LNCaP clone FGC (cell line): ENCODE data around the gene LHFPL6.

Experiments
- DNase-seq: peaks from one replicate; pipeline ENCODE4 v3.0.0-alpha.2; 2011; ENCODE audit warnings: low read depth
- H3K4me3 ChIP-seq: 2 replicates; pipeline ENCODE4 v1.5.1; 2011; ENCODE audit warnings: mild to moderate bottlenecking, low read depth, low read length, control low read depth
- TF ChIP-seq, protein P1 (sequence below): IDR thresholded peaks from 2 replicates; pipeline ENCODE4 v1.5.1; 2012; ENCODE audit warnings: mild to moderate bottlenecking; ENCODE audit not compliant: control insufficient read depth, insufficient read depth; ENCODE audit errors: extremely low read depth

LHFPL6 gene

DNA sequence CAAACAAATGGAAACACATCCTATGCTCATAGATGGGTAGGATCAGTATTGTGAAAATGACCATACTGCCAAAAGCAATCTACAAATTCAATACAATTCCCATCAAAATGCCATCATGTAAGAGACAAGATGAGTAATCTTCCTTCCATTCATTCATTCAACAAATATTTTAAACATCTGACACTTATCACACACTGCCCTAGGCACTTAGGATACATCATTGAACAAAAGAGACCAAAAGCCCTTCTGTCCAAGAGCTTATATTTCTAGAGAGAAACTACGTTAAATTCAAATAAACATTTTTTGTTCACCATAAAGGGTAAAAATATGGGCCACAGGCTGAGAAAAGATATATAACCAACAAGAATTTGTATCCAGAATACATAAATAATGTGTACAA lies 20.5 kb upstream of the LHFPL6 start:
- H3K4me3 ChIP-seq, result no peak overlapping the region
- TF ChIP-seq, protein P1, sequence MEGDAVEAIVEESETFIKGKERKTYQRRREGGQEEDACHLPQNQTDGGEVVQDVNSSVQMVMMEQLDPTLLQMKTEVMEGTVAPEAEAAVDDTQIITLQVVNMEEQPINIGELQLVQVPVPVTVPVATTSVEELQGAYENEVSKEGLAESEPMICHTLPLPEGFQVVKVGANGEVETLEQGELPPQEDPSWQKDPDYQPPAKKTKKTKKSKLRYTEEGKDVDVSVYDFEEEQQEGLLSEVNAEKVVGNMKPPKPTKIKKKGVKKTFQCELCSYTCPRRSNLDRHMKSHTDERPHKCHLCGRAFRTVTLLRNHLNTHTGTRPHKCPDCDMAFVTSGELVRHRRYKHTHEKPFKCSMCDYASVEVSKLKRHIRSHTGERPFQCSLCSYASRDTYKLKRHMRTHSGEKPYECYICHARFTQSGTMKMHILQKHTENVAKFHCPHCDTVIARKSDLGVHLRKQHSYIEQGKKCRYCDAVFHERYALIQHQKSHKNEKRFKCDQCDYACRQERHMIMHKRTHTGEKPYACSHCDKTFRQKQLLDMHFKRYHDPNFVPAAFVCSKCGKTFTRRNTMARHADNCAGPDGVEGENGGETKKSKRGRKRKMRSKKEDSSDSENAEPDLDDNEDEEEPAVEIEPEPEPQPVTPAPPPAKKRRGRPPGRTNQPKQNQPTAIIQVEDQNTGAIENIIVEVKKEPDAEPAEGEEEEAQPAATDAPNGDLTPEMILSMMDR, result no peak

DNA sequence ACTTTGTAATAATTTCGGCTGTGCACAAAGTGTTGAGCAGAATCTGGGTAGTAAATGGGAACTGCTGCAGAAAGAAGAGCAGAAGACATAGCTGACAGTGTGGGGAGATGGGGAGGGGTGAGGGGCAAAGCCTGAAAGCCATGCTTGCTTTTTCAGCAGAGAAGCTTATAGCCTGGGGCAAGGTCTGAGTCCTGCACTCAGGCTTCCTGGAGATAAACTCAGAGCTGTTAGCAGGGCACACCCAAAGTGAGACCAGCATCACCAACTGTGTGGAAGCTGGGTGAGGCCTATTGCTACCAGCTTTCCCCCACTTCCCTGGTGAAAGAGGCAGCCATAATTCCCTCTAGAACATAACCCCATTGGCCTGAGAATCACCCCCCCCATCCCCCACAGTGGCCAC lies 15.6 kb upstream of the LHFPL6 start:
- H3K4me3 ChIP-seq, result no peak overlapping the region
- TF ChIP-seq, protein P1, result no peak
- no peak for DNase-seq

More for the DNA sequence above, 20.5 kb upstream of the LHFPL6 start:
- DNase-seq, result no peak

DNA sequence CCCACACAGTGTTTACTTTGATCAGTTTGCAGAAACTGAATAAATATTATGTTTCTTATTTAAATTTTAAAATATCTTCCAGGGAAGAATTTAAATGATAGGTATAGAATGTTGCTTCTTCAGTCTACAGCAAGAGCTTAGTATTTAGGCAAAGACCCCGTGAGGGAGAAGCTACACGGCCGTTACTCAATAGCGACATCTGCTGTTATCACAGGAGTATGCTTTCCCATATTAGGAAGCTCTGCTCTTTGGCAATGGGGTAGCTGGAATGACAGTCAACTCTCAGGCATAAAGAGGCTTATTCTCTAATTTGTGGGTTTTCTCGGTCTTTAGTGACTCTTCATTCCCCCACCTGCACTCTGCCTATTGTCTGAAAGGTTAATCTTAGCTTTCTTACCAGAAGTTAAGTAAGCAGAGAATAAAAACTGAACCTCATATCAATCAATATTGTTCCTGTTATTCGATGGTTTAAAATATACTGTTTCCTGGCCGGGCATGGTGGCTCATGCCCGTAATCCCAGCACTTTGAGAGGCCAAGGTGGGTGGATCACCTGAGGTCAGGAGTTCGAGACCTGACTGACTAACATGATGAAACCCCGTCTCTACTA lies 13.2 kb upstream of the LHFPL6 start:
- DNase-seq, result no peak
- TF ChIP-seq, protein P1, result peak; percentile 79
- no peak overlapping the region for H3K4me3 ChIP-seq

DNA sequence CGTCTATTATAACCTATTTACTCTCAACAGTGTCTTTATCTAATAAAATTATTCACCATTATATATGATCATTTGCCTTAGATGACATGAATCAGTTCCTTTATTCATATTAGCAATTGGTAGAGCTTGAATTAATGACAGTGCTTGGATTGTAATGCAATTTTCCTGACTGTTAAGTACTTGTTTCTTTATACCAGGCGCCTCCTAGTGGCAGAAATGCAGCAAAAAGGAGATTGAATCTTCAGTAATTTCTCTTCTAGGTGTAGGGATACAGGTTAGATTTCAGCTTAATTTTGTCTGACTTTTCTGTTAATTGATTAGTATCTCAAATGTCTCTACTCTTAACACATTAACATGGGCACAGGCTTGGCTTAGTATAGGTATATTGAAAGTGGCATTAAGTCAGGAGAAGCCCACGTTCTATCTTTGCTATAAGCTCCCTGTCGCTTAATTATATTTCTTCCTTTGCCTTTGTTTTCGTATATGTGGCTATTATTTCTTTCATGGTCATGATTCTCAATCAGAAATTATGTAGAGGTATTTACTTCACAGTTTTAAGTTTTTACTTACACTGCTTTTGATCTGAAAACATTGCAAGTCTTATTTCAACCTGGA lies 9.1 kb upstream of the LHFPL6 start:
- TF ChIP-seq, protein P1, result peak; percentile 66
- DNase-seq, result peak; percentile 18
- no peak overlapping the region for H3K4me3 ChIP-seq

DNA sequence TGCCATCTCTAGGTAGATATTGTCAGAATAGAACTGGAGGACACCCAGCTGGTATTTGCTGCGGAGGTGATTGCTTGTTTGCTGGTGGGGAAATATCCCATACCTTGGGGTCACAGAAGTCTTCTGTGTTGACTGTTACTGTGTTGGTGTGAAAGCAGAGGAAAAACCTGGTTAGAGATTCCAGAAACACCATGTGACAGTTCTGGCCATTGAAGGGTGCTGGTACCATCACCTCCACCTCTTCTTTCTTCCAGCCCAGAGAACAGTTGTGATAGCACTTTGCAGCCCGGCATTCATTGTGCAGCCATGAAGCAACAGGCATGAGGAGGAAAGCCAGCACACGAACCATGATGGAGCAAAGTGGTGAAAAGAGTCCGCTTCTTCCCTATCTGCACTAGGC lies 4.9 kb upstream of the LHFPL6 start:
- H3K4me3 ChIP-seq, result no peak overlapping the region
- TF ChIP-seq, protein P1, result no peak
- DNase-seq, result no peak

DNA sequence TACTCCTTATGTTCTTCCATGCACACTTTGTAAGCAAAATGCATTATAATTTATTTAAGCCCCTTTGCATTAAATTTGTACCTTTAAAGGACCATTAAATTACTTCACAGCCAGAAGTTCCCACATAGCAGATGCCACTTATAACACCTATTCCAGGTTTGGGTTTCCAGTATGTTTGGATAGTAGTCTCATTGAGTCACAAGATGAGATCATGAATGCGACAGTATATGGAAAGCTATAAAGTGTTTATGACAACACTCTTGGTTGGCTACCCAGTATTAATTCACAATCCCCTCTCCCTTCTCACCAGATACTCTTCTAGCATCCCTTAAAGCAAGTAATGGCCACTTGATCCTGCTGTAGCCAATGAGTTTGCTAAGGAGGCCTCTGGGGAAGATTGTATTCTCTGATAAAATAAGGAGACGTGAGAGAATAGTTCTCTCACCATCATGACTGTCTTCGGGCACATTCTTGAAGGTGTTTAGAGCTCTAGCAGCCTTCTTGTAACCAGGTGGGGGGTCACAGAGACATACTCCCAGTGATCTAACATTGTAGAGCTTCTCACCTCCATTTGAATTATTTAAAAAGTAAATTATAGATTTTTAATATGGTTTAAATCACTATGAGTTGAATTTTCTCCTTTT lies 2.8 kb upstream of the LHFPL6 start:
- TF ChIP-seq, protein P1, result no peak

DNA sequence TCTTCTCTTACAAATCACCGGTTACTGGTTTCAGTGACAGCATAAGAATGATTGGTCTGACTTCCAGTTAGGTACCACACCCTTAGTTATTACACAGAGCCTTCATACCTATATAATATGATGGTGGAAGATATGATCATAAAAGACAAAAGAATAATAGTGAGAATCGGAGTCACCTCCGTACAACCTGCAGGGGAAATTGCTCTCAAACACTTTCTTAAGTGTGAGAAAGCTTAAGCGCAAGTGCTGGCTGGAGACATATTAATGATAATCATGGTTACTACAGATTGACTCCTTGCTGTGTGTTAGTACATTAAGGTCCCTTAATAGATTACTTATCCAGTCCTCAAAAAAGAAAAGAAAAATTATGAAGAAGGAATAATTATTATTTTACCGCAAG lies 1.8 kb upstream of the LHFPL6 start:
- TF ChIP-seq, protein P1, result no peak
- no peak overlapping the region for H3K4me3 ChIP-seq
- no peak for DNase-seq

More for the DNA sequence above, 2.8 kb upstream of the LHFPL6 start:
- no peak for DNase-seq
- H3K4me3 ChIP-seq, result no peak overlapping the region
